Measurements from ENCODE around the gene CYCS. TPM values are rescaled to one million over a fixed set of nuclear protein-coding genes. Genes with fewer than 3 reads are reported as not detected.

CYCS gene
- total RNA-seq: 100 to 1,000 TPM; 125 to 774 (median 550) TPM
- polyA plus RNA-seq: 100 to 1,000 TPM; 449 to 450 TPM
- long read RNA-seq, donor 1, full-length matches to known transcripts: 288 of 310 reads
- long read RNA-seq, donor 1, partial matches to known transcripts: 11 of 310 reads
- long read RNA-seq, donor 1, other reads (novel, unspliced or antisense): 11 of 310 reads
- long read RNA-seq, donor 2, full-length matches to known transcripts: 329 of 352 reads
- long read RNA-seq, donor 2, partial matches to known transcripts: 12 of 352 reads
- long read RNA-seq, donor 2, other reads (novel, unspliced or antisense): 11 of 352 reads
- long read RNA-seq, donor 3, full-length matches to known transcripts: 164 of 182 reads
- long read RNA-seq, donor 3, partial matches to known transcripts: 2 of 182 reads
- long read RNA-seq, donor 3, other reads (novel, unspliced or antisense): 16 of 182 reads

DNA sequence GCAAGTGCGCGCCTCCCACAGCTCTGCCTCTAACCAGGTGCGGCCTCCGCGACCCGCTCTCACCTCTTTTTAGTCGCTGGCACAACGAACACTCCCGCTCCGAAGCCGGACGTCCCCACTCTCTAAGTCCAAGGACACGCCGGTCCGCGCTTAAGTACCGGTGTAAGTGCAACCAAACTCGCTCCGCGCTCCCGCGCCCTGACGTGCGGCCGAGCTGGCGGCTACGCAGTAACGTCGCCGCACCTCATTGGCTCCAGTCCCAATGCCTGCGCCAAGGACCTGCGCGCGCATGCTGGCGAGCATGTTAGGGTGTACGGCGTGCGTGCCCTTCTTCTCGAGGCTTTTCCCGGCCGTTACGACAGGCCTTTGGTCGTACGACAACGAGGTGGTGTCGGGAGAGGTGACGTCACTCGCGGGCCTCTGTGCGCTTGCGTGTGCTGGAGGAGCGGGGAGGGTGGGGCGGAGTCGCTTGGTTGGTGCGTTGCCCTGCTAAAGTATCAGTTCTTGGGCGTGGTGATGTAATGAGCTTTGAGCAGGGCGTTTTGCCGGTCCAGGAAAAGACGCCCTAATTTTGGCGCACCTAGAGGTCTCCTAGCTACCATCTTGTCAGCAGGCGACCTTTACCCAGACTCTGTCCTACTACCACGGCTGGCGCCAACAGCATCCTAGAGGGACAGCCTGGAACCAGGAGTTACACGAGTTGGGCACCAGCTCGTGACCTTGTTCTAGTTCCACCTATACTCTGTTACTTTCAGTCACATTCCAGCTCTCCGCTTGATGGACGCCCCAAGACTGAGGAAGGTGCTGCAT lies at the start of gene CYCS:
CYCS (minus strand) TSS at position 124 of the 810 bp plus-strand sequence. CDS start 1,141 bp downstream, outside the sequence.
- peak within 1 kb of the TSS; percentile 68 to 100 (median 82) for H3K4me3 ChIP-seq
- peaks cover 0 to 24% (median 5%) of the 10 kb centered on the region in 12 donors for H3K4me1 ChIP-seq
- peak; percentile 95 to 97 (median 97) for ATAC-seq
- DNase-seq: peak; percentile 99 to 100 (median 100)
- peak within 1 kb of the TSS; percentile 87 to 100 (median 96) for H3K27ac ChIP-seq
- H3K9me3 ChIP-seq: no peaks in the 10 kb centered on the region
- no peaks in the 10 kb centered on the region for H3K27me3 ChIP-seq
- H3K36me3 ChIP-seq: peaks cover 0 to 35% (median 30%) of the 10 kb centered on the region in 9 donors
- intact Hi-C loops (cut with DNase I): loop anchor here in 2 of 10 donors (10.0 kb wide), 2 partner anchors 59 to 1079 kb away; partner anchors contain the start of genes CBX3 (in 1 of the 2) and HNRNPA2B1 (in 1 of the 2)
- 0 to 1% (median 1%) methylated on average over 27 to 67 of the region's 67 CpGs for WGBS, 4 donors
- TF ChIP-seq POLR2A (IDR thresholded peaks at IDR 0.05): peak; percentile 95 to 99
- TF ChIP-seq, protein P1, sequence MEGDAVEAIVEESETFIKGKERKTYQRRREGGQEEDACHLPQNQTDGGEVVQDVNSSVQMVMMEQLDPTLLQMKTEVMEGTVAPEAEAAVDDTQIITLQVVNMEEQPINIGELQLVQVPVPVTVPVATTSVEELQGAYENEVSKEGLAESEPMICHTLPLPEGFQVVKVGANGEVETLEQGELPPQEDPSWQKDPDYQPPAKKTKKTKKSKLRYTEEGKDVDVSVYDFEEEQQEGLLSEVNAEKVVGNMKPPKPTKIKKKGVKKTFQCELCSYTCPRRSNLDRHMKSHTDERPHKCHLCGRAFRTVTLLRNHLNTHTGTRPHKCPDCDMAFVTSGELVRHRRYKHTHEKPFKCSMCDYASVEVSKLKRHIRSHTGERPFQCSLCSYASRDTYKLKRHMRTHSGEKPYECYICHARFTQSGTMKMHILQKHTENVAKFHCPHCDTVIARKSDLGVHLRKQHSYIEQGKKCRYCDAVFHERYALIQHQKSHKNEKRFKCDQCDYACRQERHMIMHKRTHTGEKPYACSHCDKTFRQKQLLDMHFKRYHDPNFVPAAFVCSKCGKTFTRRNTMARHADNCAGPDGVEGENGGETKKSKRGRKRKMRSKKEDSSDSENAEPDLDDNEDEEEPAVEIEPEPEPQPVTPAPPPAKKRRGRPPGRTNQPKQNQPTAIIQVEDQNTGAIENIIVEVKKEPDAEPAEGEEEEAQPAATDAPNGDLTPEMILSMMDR (IDR thresholded peaks at IDR 0.05): no peak

DNA sequence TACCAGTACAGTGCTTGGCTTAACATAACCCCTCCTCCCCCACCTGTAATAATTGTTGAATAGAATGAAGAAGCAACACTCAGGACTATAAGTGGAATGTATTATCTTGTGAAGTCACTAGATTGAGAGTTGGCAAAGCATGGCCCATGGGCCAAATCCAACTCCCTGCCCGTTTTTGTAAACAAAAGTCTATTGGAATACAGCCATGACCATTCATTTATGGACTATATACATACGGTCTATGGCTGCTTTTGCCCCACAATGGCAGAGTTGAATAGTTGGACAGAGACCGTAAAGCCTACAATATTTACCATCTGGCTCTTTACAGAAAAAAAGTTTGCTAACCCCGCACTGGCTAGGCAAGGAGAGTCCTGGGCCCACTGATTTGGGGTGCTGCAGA lies 48.1 kb upstream of the CYCS start:
- intact Hi-C loops (cut with DNase I): no loop called here
- no peak overlapping the region for H3K4me3 ChIP-seq
- no peaks in the 10 kb centered on the region for H3K4me1 ChIP-seq
- ATAC-seq (no peak), DNase-seq (no peak)
- peaks cover 0 to 3% (median 0%) of the 10 kb centered on the region in 9 donors for H3K36me3 ChIP-seq
- H3K27ac ChIP-seq: no peak overlapping the region
- WGBS, 4 donors: 68 to 76% (median 74%) methylated on average over 4 of the region's 4 CpGs
- no peaks in the 10 kb centered on the region for H3K27me3 ChIP-seq
- TF ChIP-seq POLR2A (IDR thresholded peaks at IDR 0.05): no peak
- TF ChIP-seq, protein P1 (IDR thresholded peaks at IDR 0.05): no peak
- H3K9me3 ChIP-seq: no peaks in the 10 kb centered on the region

DNA sequence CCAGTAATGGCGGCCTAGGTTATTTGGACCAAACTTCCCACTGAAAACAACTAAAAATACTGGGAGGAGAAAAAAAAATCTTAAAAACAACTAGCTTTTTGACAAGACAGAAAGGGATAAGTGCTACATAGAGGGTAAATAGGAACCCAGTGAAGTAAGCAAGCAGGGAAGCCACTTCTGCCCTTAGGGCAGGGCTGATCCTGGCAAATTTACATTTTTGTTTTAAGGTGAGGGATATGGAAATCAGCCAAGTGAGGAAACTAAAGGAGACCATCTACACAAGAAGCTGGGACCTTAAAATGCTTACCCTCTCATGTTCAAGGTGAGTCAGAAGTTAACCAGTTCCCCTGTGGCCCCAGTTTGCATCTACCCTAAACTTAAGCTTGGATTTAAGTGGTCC lies 46.5 kb upstream of the CYCS start:
- no peak for ATAC-seq
- no peak for TF ChIP-seq POLR2A (IDR thresholded peaks at IDR 0.05)
- TF ChIP-seq, protein P1 (IDR thresholded peaks at IDR 0.05): no peak

DNA sequence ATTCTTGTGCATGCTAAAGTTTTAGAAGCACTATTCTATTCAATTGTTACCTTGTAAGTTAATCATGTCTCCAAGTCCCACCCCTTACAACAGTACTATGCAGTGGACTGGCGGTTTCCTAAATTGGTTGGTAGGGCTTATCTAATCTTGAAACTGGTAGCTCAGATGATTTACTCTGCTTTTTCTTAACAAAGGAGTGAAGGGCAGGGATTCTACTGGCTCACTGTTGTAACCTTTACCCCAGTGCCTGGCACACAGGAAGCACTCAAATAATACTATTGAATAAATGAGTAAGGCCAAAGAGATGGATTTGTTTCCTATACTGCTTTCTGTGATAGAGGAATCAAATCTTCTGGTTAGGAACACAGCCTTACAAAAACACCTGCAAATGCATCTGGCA lies 46.0 kb upstream of the CYCS start:
- peaks cover 0 to 12% (median 0%) of the 10 kb centered on the region in 9 donors for H3K36me3 ChIP-seq
- ATAC-seq: no peak
- H3K27ac ChIP-seq: no peak overlapping the region
- H3K4me1 ChIP-seq: no peaks in the 10 kb centered on the region
- intact Hi-C loops (cut with DNase I): no loop called here
- TF ChIP-seq, protein P1 (IDR thresholded peaks at IDR 0.05): no peak
- TF ChIP-seq POLR2A (IDR thresholded peaks at IDR 0.05): no peak
- no peak for DNase-seq
- WGBS, 4 donors: 95 to 100% (median 97%) methylated on average over 1 of the region's 1 CpG
- H3K9me3 ChIP-seq: no peaks in the 10 kb centered on the region
- no peaks in the 10 kb centered on the region for H3K27me3 ChIP-seq
- no peak overlapping the region for H3K4me3 ChIP-seq

More for the DNA sequence above, 46.5 kb upstream of the CYCS start:
- Histone ChIP-seq H3K27me3 (no peaks in the 10 kb centered on the region), H3K9me3 (no peaks in the 10 kb centered on the region), H3K4me3 (no peak overlapping the region), H3K36me3 (peaks cover 0 to 12% (median 0%) of the 10 kb centered on the region in 9 donors), H3K4me1 (no peaks in the 10 kb centered on the region), H3K27ac (no peak overlapping the region)
- intact Hi-C loops (cut with DNase I): no loop called here
- WGBS, 4 donors: 84 to 97% (median 90%) methylated on average over 1 of the region's 1 CpG
- DNase-seq: no peak
